H9 (cell line): ENCODE data around the gene VPS41. TPM values are rescaled to one million over a fixed set of nuclear protein-coding genes. Genes with fewer than 3 reads are reported as not detected.

Experiments
- DNase-seq: peaks from one replicate; pipeline ENCODE4 v3.0.0-alpha.2; 2017
- H2AFZ ChIP-seq: one replicate; pipeline ENCODE4 v1.6.1; 2013; ENCODE audit warnings: mild to moderate bottlenecking, low read length, control low read depth, moderate library complexity
- H2AK5ac ChIP-seq: 2 replicates; pipeline ENCODE4 v1.6.1; 2013; ENCODE audit warnings: low read length, control low read depth, mixed read lengths; ENCODE audit not compliant: insufficient read length
- H2BK120ac ChIP-seq: one replicate; pipeline ENCODE4 v1.6.1; 2013; ENCODE audit warnings: low read depth, mild to moderate bottlenecking, low read length, control low read depth, inconsistent platforms; ENCODE audit not compliant: poor library complexity, severe bottlenecking
- H2BK12ac ChIP-seq: 2 replicates; pipeline ENCODE4 v1.6.1; 2013; ENCODE audit warnings: low read length, control low read depth, mixed read lengths, low read depth; ENCODE audit not compliant: insufficient read length
- H2BK15ac ChIP-seq: 2 replicates; pipeline ENCODE4 v1.6.1; 2013; ENCODE audit warnings: low read depth, low read length, control low read depth
- H2BK20ac ChIP-seq: one replicate; pipeline ENCODE4 v1.6.1; 2013; ENCODE audit warnings: low read depth, mild to moderate bottlenecking, low read length, control low read depth, inconsistent platforms; ENCODE audit not compliant: poor library complexity, severe bottlenecking
- H2BK5ac ChIP-seq: 2 replicates; pipeline ENCODE4 v1.6.1; 2013; ENCODE audit warnings: low read length, control low read depth, mixed read lengths; ENCODE audit not compliant: insufficient read length
- H3K14ac ChIP-seq: 2 replicates; pipeline ENCODE4 v1.6.1; 2013; ENCODE audit warnings: low read length, control low read depth; ENCODE audit not compliant: insufficient read depth
- H3K18ac ChIP-seq: 2 replicates; pipeline ENCODE4 v1.6.1; 2013; ENCODE audit warnings: low read depth, mild to moderate bottlenecking, mixed read lengths, low read length, control low read depth; ENCODE audit not compliant: insufficient read length
- H3K23ac ChIP-seq: 2 replicates; pipeline ENCODE4 v1.6.1; 2013; ENCODE audit warnings: low read length, control low read depth, mixed read lengths, low read depth; ENCODE audit not compliant: insufficient read length
- H3K23me2 ChIP-seq: 2 replicates; pipeline ENCODE4 v1.6.1; 2013; ENCODE audit warnings: low read depth, mild to moderate bottlenecking, mixed read lengths, low read length, control low read depth; ENCODE audit not compliant: insufficient read length, poor library complexity, severe bottlenecking
- H3K27ac ChIP-seq: 2 replicates; pipeline ENCODE4 v1.5.1; 2013; ENCODE audit warnings: low read length, control low read depth, mixed read lengths, low read depth; ENCODE audit not compliant: insufficient read length
- H3K27me3 ChIP-seq: 2 replicates; pipeline ENCODE4 v1.6.1; 2013; ENCODE audit warnings: low read length, control low read depth, inconsistent platforms; ENCODE audit not compliant: insufficient read depth
- H3K4ac ChIP-seq: 2 replicates; pipeline ENCODE4 v1.6.1; 2013; ENCODE audit warnings: low read depth, mild to moderate bottlenecking, control low read depth, inconsistent platforms, low read length, moderate library complexity
- H3K4me1 ChIP-seq: 2 replicates; pipeline ENCODE4 v1.6.1; 2013; ENCODE audit warnings: low read length, control low read depth, inconsistent platforms; ENCODE audit not compliant: insufficient read depth
- H3K4me2 ChIP-seq: 2 replicates; pipeline ENCODE4 v1.6.1; 2013; ENCODE audit warnings: low read length, control low read depth, mixed read lengths; ENCODE audit not compliant: insufficient read length, insufficient read depth
- H3K56ac ChIP-seq: 2 replicates; pipeline ENCODE4 v1.6.1; 2013; ENCODE audit warnings: low read depth, mild to moderate bottlenecking, mixed read lengths, low read length, control low read depth; ENCODE audit not compliant: insufficient read length
- H3K79me1 ChIP-seq: 2 replicates; pipeline ENCODE4 v1.6.1; 2013; ENCODE audit warnings: low read depth, mild to moderate bottlenecking, moderate library complexity, low read length, control low read depth, inconsistent platforms; ENCODE audit not compliant: insufficient read depth, poor library complexity, severe bottlenecking
- H3K79me2 ChIP-seq: 2 replicates; pipeline ENCODE4 v1.6.1; 2013; ENCODE audit warnings: low read length, control low read depth, inconsistent platforms; ENCODE audit not compliant: insufficient read depth
- H3K9ac ChIP-seq: 2 replicates; pipeline ENCODE4 v1.6.1; 2013; ENCODE audit warnings: low read length, control low read depth, mixed read lengths; ENCODE audit not compliant: insufficient read length; ENCODE audit errors: extremely low read depth
- H3K9me3 ChIP-seq: one replicate; pipeline ENCODE4 v1.6.1; 2013; ENCODE audit warnings: low read depth, low read length, inconsistent platforms; ENCODE audit not compliant: control insufficient read depth
- H3T11ph ChIP-seq: one replicate; pipeline ENCODE4 v1.6.1; 2013; ENCODE audit warnings: mild to moderate bottlenecking, low read length, control low read depth, inconsistent platforms
- H4K20me1 ChIP-seq: one replicate; pipeline ENCODE4 v1.6.1; 2013; ENCODE audit not compliant: control insufficient read depth, insufficient read length, insufficient read depth
- H4K5ac ChIP-seq: 2 replicates; pipeline ENCODE4 v1.6.1; 2013; ENCODE audit warnings: low read depth, mild to moderate bottlenecking, mixed read lengths, low read length, control low read depth; ENCODE audit not compliant: insufficient read length
- H4K8ac ChIP-seq: replicated peaks from 2 replicates; pipeline ENCODE4 v1.6.1; 2013; ENCODE audit warnings: low read length, control low read depth, mixed read lengths, low read depth; ENCODE audit not compliant: insufficient read length
- H4K91ac ChIP-seq: 2 replicates; pipeline ENCODE4 v1.6.1; 2013; ENCODE audit warnings: low read depth, mild to moderate bottlenecking, moderate library complexity, mixed read lengths, low read length, control low read depth; ENCODE audit not compliant: insufficient read length
- H3K27ac Mint-ChIP-seq, 3 experiments: 2 replicates in 2 of 3; 3 replicates in 1 of 3; pipeline ENCODE4 v1.8.0; 2020 to 2021; ENCODE audit warnings: mixed read lengths in 3 of 3, mild to moderate bottlenecking in 1 of 3, moderate library complexity in 1 of 3
- H3K27me3 Mint-ChIP-seq: 2 replicates; pipeline ENCODE4 v1.8.0; 2021; ENCODE audit warnings: low read depth, mild to moderate bottlenecking, moderate library complexity, mixed read lengths
- H3K36me3 Mint-ChIP-seq, 3 experiments: 2 replicates in 2 of 3; 3 replicates in 1 of 3; pipeline ENCODE4 v1.8.0; 2020 to 2021; ENCODE audit warnings: low read depth in 3 of 3, mixed read lengths in 3 of 3; ENCODE audit not compliant: insufficient read depth in 1 of 3
- H3K4me1 Mint-ChIP-seq, 2 experiments: 2 replicates each; pipeline ENCODE4 v1.8.0; 2020; ENCODE audit warnings: mixed read lengths in 2 of 2
- H3K4me3 Mint-ChIP-seq, 2 experiments: 2 replicates in 1 of 2; 3 replicates in 1 of 2; pipeline ENCODE4 v1.8.0; 2020 to 2021; ENCODE audit warnings: mild to moderate bottlenecking in 2 of 2, mixed read lengths in 2 of 2, moderate library complexity in 1 of 2
- H3K9me3 Mint-ChIP-seq, 2 experiments: 2 replicates in 1 of 2; 3 replicates in 1 of 2; pipeline ENCODE4 v1.8.0; 2020; ENCODE audit warnings: mild to moderate bottlenecking in 2 of 2, mixed read lengths in 2 of 2, moderate library complexity in 1 of 2
- WGBS: extraction: QIAGEN DNeasy Blood & Tissue Kit; methylation state at CpG from one replicate; pipeline ENCODE4 v1.1.7; 2013; ENCODE audit warnings: missing lambda C conversion rate, low lambda C conversion rate, mixed read lengths; ENCODE audit not compliant: insufficient read length; ENCODE audit errors: extremely low coverage; 5-methylcytosine and 5-hydroxymethylcytosine counted together
- total RNA-seq: library from RNA; stranded (reverse); gene quantifications from 2 replicates; pipeline ENCODE4 v1.2.1, GENCODE V29; 2021
- TF ChIP-seq, protein P1 (sequence below): fragments of 200-600 bp; sonication (generic); conservative IDR thresholded peaks from 3 replicates; pipeline ENCODE4 v1.8.0; 2021; ENCODE audit warnings: antibody characterized with exemption, mild to moderate bottlenecking

Gene VPS41
- total RNA-seq, 1 experiment from 2014 or later = 49.3 TPM

DNA sequence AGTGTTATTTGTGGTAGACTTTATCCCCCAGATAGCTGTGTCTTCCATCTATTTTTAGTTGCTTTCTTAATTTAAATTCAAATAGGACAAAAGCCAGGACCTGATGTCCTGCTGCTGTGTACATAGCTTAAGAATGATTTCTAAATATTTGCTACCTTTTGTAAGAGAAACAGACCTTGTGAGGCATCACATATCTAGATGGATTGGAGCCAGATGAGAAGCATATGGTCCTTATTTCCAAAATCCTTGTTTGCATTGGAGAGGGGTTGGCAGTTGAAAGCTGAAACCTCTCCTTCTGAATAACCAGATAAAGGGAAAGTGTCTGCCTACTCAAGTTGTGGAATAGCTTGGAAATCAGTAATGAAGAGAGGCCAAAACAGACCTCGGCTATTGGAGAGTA, 227.1 kb downstream of the VPS41 start:
- H3K23ac ChIP-seq = no peak overlapping the region
- WGBS = no CpG with 5 or more reads among the region's 1 CpG
- H3K79me1 ChIP-seq = no peaks in the 10 kb centered on the region
- no peak overlapping the region for H3K4ac ChIP-seq
- H3K27me3 ChIP-seq = no peaks in the 10 kb centered on the region
- no peak overlapping the region for H3K4me2 ChIP-seq
- no peaks in the 10 kb centered on the region for H4K20me1 ChIP-seq
- H3K27ac Mint-ChIP-seq = no peak overlapping the region
- no peak overlapping the region for H2AFZ ChIP-seq
- H3K36me3 Mint-ChIP-seq = no peaks in the 10 kb centered on the region
- TF ChIP-seq, protein P1, sequence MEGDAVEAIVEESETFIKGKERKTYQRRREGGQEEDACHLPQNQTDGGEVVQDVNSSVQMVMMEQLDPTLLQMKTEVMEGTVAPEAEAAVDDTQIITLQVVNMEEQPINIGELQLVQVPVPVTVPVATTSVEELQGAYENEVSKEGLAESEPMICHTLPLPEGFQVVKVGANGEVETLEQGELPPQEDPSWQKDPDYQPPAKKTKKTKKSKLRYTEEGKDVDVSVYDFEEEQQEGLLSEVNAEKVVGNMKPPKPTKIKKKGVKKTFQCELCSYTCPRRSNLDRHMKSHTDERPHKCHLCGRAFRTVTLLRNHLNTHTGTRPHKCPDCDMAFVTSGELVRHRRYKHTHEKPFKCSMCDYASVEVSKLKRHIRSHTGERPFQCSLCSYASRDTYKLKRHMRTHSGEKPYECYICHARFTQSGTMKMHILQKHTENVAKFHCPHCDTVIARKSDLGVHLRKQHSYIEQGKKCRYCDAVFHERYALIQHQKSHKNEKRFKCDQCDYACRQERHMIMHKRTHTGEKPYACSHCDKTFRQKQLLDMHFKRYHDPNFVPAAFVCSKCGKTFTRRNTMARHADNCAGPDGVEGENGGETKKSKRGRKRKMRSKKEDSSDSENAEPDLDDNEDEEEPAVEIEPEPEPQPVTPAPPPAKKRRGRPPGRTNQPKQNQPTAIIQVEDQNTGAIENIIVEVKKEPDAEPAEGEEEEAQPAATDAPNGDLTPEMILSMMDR = no peak
- H3K9me3 ChIP-seq = no peaks in the 10 kb centered on the region
- no peak overlapping the region for H3T11ph ChIP-seq
- H3K23me2 ChIP-seq = no peaks in the 10 kb centered on the region
- H3K4me1 Mint-ChIP-seq = peaks cover 8 to 11% of the 10 kb centered on the region in 2 experiments
- no peak overlapping the region for H3K18ac ChIP-seq
- H2AK5ac ChIP-seq = no peak overlapping the region
- H2BK15ac ChIP-seq = no peak overlapping the region
- no peak overlapping the region for H3K56ac ChIP-seq
- H3K27me3 Mint-ChIP-seq = no peaks in the 10 kb centered on the region; the same call in 1 of the 2 replicates
- no peak overlapping the region for H4K5ac ChIP-seq
- no peak for DNase-seq
- no peak overlapping the region for H3K14ac ChIP-seq
- H2BK12ac ChIP-seq = no peak overlapping the region
- H3K4me3 Mint-ChIP-seq = no peak overlapping the region
- H2BK20ac ChIP-seq = no peak overlapping the region
- H3K79me2 ChIP-seq = no peaks in the 10 kb centered on the region
- H2BK120ac ChIP-seq = no peak overlapping the region
- no peaks in the 10 kb centered on the region; the same call in 1 of the 2 replicates for H3K4me1 ChIP-seq
- peaks cover 0 to 3% of the 10 kb centered on the region in 2 experiments; a peak in 3 of 5 replicates for H3K9me3 Mint-ChIP-seq
- no peak overlapping the region for H4K91ac ChIP-seq
- no peak overlapping the region for H4K8ac ChIP-seq
- H2BK5ac ChIP-seq = no peak overlapping the region
- H3K27ac ChIP-seq = no peak overlapping the region
- no peak overlapping the region for H3K9ac ChIP-seq
